ENCODE data around the gene ZSCAN20. TPM values are rescaled to one million over a fixed set of nuclear protein-coding genes. Genes with fewer than 3 reads are reported as not detected.

The ZSCAN20 gene
- total RNA-seq, 2 experiments from 2014 or later = 1.5 to 2.2 TPM

- CTCF ChIA-PET = interaction anchor here (1.3 to 2.9 kb wide), 2 partner anchors 9 to 174 kb away, joined by 5 to 16 read pairs; no protein-coding TSS in a partner anchor
- no peaks in the 10 kb centered on the region for H3K9me3 Mint-ChIP-seq
- no peak for DNase-seq
- peaks cover 30% of the 10 kb centered on the region for H3K4me1 Mint-ChIP-seq
- H3K27me3 Mint-ChIP-seq = peaks cover 2% of the 10 kb centered on the region
- H3K27ac Mint-ChIP-seq = no peak overlapping the region
- no peak overlapping the region for H3K4me3 Mint-ChIP-seq
- no peaks in the 10 kb centered on the region for H3K36me3 Mint-ChIP-seq (ENCODE audit: low read depth)
- POLR2A ChIA-PET = no interaction called here
Measured at GRCh38 chr1:33469691-33470090, 2.8 kb upstream of the ZSCAN20 start.

DNA sequence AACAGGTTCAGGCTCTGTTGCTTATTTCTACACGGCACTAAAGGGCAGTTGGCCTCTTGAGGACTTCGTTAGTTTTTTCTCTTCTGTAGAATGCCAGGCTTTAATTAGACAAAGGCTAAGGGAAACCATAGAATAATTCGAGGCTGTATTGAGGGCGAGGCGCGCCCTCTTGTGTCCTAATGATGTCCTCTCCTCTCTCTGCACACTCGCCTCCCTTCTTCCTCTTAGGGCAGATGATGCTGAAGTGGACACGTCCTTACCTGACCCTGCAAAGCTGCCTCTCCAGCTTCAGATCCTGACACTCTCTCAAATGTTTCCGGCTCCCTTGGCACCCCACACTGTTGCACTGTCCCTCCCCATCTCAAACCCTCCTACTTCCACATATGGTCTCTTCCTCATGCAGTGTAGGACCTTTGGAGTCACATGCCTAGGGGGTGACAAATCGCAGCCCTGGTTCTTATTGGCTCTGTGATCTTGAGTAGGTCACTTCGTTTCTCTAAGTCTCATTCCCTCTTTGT lies 1.9 kb upstream of the ZSCAN20 start:
- DNase-seq = peak; percentile 67
- peaks cover 30% of the 10 kb centered on the region for H3K4me1 Mint-ChIP-seq
- peak overlapping the region; percentile 71 for H3K27ac Mint-ChIP-seq
- peaks cover 2% of the 10 kb centered on the region for H3K27me3 Mint-ChIP-seq
- no peaks in the 10 kb centered on the region for H3K9me3 Mint-ChIP-seq
- H3K36me3 Mint-ChIP-seq (ENCODE audit: low read depth) = no peaks in the 10 kb centered on the region
- CTCF ChIA-PET = interaction anchor here (0.6 to 2.9 kb wide), 7 partner anchors 10 to 1050 kb away, joined by 3 to 16 read pairs (median 3); no protein-coding TSS in a partner anchor
- no peak overlapping the region for H3K4me3 Mint-ChIP-seq
- POLR2A ChIA-PET = no interaction called here

GRCh38 chr1:33471416-33471815 lies 1.0 kb upstream of the ZSCAN20 start:
- no peaks in the 10 kb centered on the region for H3K27me3 Mint-ChIP-seq
- DNase-seq = no peak
- no peaks in the 10 kb centered on the region for H3K9me3 Mint-ChIP-seq
- H3K4me3 Mint-ChIP-seq = peak overlapping the region; percentile 76
- H3K27ac Mint-ChIP-seq = no peak overlapping the region
- H3K4me1 Mint-ChIP-seq = peaks cover 30% of the 10 kb centered on the region
- H3K36me3 Mint-ChIP-seq (ENCODE audit: low read depth) = no peaks in the 10 kb centered on the region
- POLR2A ChIA-PET = no interaction called here
- CTCF ChIA-PET = interaction anchor here (0.9 to 2.9 kb wide), 7 partner anchors 9 to 344 kb away, joined by 3 to 16 read pairs (median 3); no protein-coding TSS in a partner anchor

DNA sequence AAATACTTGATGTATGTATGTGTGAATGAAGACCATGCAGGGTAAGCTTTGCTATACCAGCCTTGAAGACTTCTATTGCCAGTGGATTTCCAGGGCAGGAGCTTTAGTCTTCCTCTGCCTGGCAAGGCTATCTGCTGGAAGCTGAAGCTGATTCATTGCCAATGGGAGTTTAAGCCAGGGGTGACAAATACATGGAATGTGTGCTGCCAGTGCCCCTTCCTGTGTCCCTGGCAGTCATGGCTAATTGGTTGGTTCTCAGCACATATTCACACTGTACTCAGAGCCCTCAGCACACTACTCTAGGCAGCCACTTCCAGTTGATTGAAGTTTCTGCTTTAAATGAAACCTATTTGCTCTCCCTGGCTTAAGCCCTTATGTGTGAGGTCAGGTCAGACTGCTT lies 1.5 kb downstream of the ZSCAN20 start:
- Mint-ChIP-seq H3K4me1 (peaks cover 30% of the 10 kb centered on the region), H3K27me3 (no peaks in the 10 kb centered on the region), H3K9me3 (no peaks in the 10 kb centered on the region), H3K36me3 (ENCODE audit: low read depth) (no peaks in the 10 kb centered on the region), H3K4me3 (no peak overlapping the region), H3K27ac (no peak overlapping the region)
- CTCF ChIA-PET = interaction anchor here (1.3 kb wide), 1 partner anchor 11 kb away, joined by 4 read pairs; no protein-coding TSS in a partner anchor
- no peak for DNase-seq
- POLR2A ChIA-PET = no interaction called here

DNA sequence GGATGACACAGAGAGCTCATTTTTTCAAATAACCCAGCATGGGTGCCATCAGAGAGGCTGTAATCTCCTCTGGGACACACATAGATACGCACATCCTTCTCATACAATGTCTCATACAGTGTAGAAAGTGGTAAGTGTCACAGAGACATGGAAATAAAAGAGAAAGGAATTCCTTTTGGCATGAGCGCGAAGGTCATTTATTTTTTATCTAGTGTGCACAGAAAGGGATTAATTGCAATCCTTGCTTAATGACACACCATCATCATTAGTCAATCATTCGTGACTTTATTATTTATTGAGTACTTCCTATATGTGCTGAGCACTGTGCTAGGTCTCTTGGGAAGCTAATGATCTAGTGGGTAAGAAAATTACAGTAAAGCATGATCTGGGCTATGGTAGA lies 5.0 kb downstream of the ZSCAN20 start:
- ChIA-PET POLR2A (no interaction called here), CTCF (interaction anchor here (0.5 to 1.3 kb wide), 2 partner anchors 13 to 385 kb away, joined by 3 read pairs; no protein-coding TSS in a partner anchor)
- Mint-ChIP-seq H3K9me3 (no peaks in the 10 kb centered on the region), H3K27me3 (no peaks in the 10 kb centered on the region), H3K27ac (no peak overlapping the region), H3K36me3 (ENCODE audit: low read depth) (no peaks in the 10 kb centered on the region), H3K4me3 (no peak overlapping the region), H3K4me1 (peaks cover 6% of the 10 kb centered on the region)
- no peak for DNase-seq

- Mint-ChIP-seq H3K27ac (no peak overlapping the region), H3K36me3 (ENCODE audit: low read depth) (peaks cover 18% of the 10 kb centered on the region), H3K4me1 (no peaks in the 10 kb centered on the region), H3K9me3 (peaks cover 17% of the 10 kb centered on the region), H3K4me3 (no peak overlapping the region), H3K27me3 (no peaks in the 10 kb centered on the region)
- CTCF ChIA-PET = no interaction called here
- DNase-seq = no peak
- POLR2A ChIA-PET = no interaction called here
Measured at GRCh38 chr1:33482412-33482811, 10.0 kb downstream of the ZSCAN20 start.

DNA sequence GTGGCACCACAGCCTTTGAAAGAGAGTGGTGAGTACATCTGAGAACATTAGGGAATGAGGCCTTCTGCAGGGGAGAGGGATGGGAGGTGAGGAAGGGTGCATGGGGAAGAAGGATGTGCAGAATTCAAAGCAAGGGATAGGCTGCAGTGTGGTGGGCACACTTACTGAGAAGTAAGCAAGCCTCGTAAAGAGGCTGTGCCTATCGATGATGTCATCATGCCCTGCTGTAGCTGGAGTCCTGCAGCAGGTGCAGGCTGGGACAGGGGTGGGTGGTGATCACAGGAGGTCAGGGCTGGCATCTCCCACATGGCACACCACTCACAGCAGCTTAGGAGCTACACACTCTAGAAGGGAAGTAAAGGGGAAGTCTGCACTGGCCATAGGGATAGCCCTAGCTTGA lies 16.2 kb downstream of the ZSCAN20 start:
- H3K36me3 Mint-ChIP-seq (ENCODE audit: low read depth) = peaks cover 49% of the 10 kb centered on the region
- H3K27me3 Mint-ChIP-seq = no peaks in the 10 kb centered on the region

DNA sequence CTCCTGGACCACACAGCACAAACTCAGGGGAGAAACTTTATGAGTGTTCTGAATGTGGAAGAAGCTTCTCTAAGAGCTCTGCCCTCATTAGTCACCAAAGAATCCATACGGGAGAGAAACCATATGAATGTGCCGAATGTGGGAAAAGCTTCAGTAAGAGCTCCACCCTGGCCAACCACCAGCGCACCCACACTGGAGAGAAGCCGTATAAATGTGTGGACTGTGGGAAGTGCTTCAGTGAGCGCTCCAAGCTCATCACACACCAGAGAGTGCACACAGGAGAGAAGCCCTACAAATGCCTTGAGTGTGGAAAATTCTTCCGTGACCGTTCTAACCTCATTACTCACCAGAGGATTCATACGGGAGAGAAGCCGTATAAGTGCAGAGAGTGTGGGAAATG lies 22.5 kb downstream of the ZSCAN20 start:
- H3K4me3 Mint-ChIP-seq = no peak overlapping the region
- CTCF ChIA-PET = interaction anchor here (0.6 kb wide), 1 partner anchor 115 kb away, joined by 3 read pairs; no protein-coding TSS in a partner anchor
- DNase-seq = no peak
- H3K9me3 Mint-ChIP-seq = peaks cover 58% of the 10 kb centered on the region
- no peaks in the 10 kb centered on the region for H3K27me3 Mint-ChIP-seq
- POLR2A ChIA-PET = no interaction called here
- H3K4me1 Mint-ChIP-seq = no peaks in the 10 kb centered on the region
- no peak overlapping the region for H3K27ac Mint-ChIP-seq
- peaks cover 38% of the 10 kb centered on the region for H3K36me3 Mint-ChIP-seq (ENCODE audit: low read depth)

More for the DNA sequence above, 16.2 kb downstream of the ZSCAN20 start:
- Mint-ChIP-seq H3K9me3 (peaks cover 30% of the 10 kb centered on the region), H3K4me3 (no peak overlapping the region), H3K4me1 (no peaks in the 10 kb centered on the region), H3K27ac (no peak overlapping the region)
- CTCF ChIA-PET = no interaction called here
- no peak for DNase-seq
- POLR2A ChIA-PET = no interaction called here

DNA sequence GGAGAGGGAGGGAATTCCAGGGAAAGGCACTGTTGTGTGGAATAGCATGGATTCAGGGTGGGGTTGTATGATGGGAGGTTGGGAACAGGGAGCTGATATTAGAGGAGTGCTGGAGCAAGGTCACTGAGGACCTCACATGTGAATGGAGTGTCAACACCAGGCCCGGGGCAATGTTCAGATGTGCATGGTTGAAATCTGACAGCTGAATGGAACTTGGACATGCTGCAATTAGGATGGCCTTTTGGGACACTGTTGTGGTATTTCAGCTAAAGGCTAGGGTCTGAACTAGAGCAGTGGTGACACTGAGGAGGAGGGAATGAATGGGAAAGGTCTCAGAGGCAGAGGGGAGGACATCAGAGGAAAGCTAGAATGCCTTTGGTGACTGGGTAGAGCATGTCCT lies 25.0 kb downstream of the ZSCAN20 start:
- POLR2A ChIA-PET = no interaction called here
- DNase-seq = no peak
- Mint-ChIP-seq H3K36me3 (ENCODE audit: low read depth) (peaks cover 26% of the 10 kb centered on the region), H3K27ac (no peak overlapping the region), H3K27me3 (no peaks in the 10 kb centered on the region), H3K9me3 (peaks cover 58% of the 10 kb centered on the region), H3K4me1 (no peaks in the 10 kb centered on the region), H3K4me3 (no peak overlapping the region)
- CTCF ChIA-PET = no interaction called here

DNA sequence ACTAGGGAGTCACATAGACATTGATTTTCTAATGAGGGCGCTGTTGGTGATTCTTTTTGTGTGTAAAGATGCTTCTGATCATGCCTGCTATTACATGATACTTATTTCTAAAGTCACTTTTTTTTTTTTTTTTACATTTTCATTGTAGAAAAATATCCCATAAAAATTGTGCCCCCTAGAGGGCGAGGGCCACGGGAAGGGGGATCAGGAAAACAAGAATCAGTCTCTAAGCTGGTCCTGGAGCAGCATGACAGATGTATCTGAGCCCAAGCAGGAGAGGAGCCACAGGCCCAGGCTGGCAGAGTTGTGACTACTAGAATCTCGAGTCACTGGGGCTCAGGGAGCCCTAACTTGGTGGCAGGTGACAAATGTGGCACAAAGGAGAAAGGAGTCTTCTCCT lies 28.1 kb downstream of the ZSCAN20 start:
- peaks cover 31% of the 10 kb centered on the region for H3K9me3 Mint-ChIP-seq
- no peaks in the 10 kb centered on the region for H3K4me1 Mint-ChIP-seq
- peaks cover 3% of the 10 kb centered on the region for H3K36me3 Mint-ChIP-seq (ENCODE audit: low read depth)
- ChIA-PET CTCF (no interaction called here), POLR2A (no interaction called here)
- no peak for DNase-seq
- no peaks in the 10 kb centered on the region for H3K27me3 Mint-ChIP-seq
- H3K4me3 Mint-ChIP-seq = no peak overlapping the region
- H3K27ac Mint-ChIP-seq = no peak overlapping the region

- ChIA-PET CTCF (no interaction called here), POLR2A (no interaction called here)
- H3K36me3 Mint-ChIP-seq (ENCODE audit: low read depth) = peaks cover 3% of the 10 kb centered on the region
- no peaks in the 10 kb centered on the region for H3K27me3 Mint-ChIP-seq
- H3K27ac Mint-ChIP-seq = no peak overlapping the region
- peaks cover 23% of the 10 kb centered on the region for H3K9me3 Mint-ChIP-seq
- no peak for DNase-seq
- H3K4me1 Mint-ChIP-seq = no peaks in the 10 kb centered on the region
- no peak overlapping the region for H3K4me3 Mint-ChIP-seq
Measured at GRCh38 chr1:33501309-33501708, 28.9 kb downstream of the ZSCAN20 start.

DNA sequence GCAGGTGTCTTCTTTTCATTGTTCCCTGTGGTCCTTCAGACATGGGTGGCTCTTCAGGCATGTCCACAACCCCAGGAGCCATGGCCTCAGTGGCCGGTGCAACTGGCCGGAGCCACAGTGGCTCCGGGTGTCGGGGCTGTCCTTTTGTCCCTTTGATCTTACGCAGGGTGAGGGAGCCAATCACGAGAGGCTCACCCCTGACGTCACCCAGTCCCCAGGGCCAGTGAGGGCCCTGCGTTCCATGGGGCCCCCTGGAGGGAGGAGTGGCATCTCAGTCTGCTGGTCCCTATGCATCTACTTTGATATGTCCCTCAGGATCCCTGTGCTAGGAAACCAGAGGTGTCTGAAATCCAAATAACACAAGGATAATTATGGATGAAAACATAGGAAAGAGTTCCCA lies 29.3 kb downstream of the ZSCAN20 start:
- DNase-seq = no peak
- H3K4me1 Mint-ChIP-seq = no peaks in the 10 kb centered on the region
- peaks cover 20% of the 10 kb centered on the region for H3K9me3 Mint-ChIP-seq
- ChIA-PET POLR2A (no interaction called here), CTCF (no interaction called here)
- H3K4me3 Mint-ChIP-seq = no peak overlapping the region
- no peaks in the 10 kb centered on the region for H3K27me3 Mint-ChIP-seq
- no peak overlapping the region for H3K27ac Mint-ChIP-seq
- H3K36me3 Mint-ChIP-seq (ENCODE audit: low read depth) = peaks cover 3% of the 10 kb centered on the region

DNA sequence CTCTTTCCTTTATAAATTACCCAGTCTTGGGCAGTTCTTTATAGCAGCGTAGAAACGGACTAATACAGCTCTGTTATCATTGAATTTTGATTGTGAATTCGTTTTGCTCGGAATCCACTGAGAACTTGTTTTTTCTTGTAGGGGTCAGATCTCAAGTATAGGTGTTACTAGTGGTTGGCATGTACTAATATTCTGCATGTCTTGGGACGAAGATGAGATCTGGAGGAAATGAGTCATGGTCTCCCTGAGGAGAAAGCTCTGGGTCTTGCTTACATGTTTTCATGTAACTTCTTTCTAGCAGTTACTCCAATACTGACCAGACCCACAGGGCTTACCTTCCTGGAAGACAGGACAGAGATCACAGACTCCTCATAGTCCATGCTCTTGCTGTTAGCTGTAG lies 30.3 kb downstream of the ZSCAN20 start:
- POLR2A ChIA-PET = no interaction called here
- peaks cover 3% of the 10 kb centered on the region for H3K36me3 Mint-ChIP-seq (ENCODE audit: low read depth)
- H3K4me3 Mint-ChIP-seq = no peak overlapping the region
- H3K27ac Mint-ChIP-seq = no peak overlapping the region
- CTCF ChIA-PET = no interaction called here
- no peaks in the 10 kb centered on the region for H3K4me1 Mint-ChIP-seq
- DNase-seq = no peak
- H3K9me3 Mint-ChIP-seq = peaks cover 13% of the 10 kb centered on the region
- no peaks in the 10 kb centered on the region for H3K27me3 Mint-ChIP-seq

GRCh38 chr1:33503506-33503905 lies 31.1 kb downstream of the ZSCAN20 start:
- Mint-ChIP-seq H3K27me3 (no peaks in the 10 kb centered on the region), H3K4me3 (no peak overlapping the region), H3K9me3 (peaks cover 12% of the 10 kb centered on the region), H3K36me3 (ENCODE audit: low read depth) (peaks cover 3% of the 10 kb centered on the region), H3K4me1 (no peaks in the 10 kb centered on the region), H3K27ac (no peak overlapping the region)
- POLR2A ChIA-PET = no interaction called here
- CTCF ChIA-PET = no interaction called here
- DNase-seq = no peak

All from activated CD4-positive, alpha-beta T cell treated with anti-CD3 and anti-CD28 coated beads, Interleukin-2, amount 10 ng/mL, durations not matched to agents 7 days and 5 days (primary cell).